Eye (tissue), 1 donor: Measurements from ENCODE around the gene LHX3.
"Not testable (repeated sequence)": the region's sequence is repeated elsewhere in the genome, so short reads cannot be mapped to it uniquely, and the experiment has no call there.

Experiments
- DNase-seq: peaks from one replicate; pipeline ENCODE4 v3.0.0-alpha.2; 2015

The LHX3 gene

GRCh38 chr9:136240941-136241340 is 36.0 kb upstream of the LHX3 start:
- DNase-seq = no peak

DNA sequence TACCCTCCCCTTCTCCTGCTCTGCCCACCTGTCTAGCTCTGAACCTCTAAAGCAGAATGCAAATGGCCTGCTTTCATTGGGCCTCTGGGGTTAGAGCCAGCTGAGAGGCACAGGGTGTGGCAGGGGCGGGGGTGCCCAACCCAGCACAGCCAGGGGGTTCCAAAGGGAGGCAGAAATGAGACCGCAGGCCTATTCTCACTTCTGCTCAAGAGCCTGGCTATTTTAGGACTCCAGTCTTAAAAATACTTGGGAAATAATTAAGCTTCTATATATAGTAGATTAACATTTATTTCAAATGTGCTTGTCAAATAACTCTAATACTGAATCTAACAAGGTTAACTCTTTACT is 35.0 kb upstream of the LHX3 start:
- no peak for DNase-seq

DNA sequence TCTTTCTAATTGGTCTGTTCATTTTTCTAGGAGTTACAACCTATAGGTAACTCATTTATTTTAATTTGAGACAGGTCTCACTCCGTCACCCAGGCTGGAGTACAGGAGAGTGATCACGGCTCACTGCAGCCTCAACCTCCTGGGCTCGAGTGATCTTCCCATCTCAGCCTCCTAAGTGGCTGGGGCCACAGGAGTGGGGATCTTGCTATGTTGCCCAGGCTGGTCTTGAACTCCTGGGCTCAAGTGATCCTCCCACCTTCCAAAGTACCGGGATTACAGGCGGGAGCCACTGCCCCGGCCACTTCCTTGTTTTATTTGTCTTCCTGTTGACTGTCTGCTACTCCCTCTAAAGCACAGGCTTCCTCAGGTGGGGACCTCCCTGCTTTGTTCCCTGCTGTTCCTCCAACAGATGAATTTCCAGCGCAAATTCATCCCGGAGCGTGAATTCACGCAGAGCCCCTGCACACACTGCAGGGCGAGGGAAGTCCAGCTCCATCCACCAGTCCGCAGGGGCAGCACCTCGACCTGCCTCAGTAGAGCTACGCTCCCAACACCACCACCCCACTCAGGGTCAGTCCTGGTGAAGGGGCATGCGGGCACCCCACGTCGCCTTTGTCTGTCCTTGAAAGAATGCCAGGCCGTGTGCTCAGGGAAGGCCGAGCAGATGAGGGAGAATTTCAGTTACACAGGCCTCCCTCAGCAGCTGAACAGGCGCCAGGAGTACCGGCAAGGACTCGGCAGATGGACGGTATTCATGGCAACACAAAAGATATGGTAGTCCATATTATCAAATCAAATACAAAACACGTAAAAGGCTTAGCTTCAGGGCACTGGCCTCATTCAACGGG is 34.4 kb upstream of the LHX3 start:
- no peak for DNase-seq

GRCh38 chr9:136238342-136238732 is 33.4 kb upstream of the LHX3 start:
- no peak for DNase-seq

DNA sequence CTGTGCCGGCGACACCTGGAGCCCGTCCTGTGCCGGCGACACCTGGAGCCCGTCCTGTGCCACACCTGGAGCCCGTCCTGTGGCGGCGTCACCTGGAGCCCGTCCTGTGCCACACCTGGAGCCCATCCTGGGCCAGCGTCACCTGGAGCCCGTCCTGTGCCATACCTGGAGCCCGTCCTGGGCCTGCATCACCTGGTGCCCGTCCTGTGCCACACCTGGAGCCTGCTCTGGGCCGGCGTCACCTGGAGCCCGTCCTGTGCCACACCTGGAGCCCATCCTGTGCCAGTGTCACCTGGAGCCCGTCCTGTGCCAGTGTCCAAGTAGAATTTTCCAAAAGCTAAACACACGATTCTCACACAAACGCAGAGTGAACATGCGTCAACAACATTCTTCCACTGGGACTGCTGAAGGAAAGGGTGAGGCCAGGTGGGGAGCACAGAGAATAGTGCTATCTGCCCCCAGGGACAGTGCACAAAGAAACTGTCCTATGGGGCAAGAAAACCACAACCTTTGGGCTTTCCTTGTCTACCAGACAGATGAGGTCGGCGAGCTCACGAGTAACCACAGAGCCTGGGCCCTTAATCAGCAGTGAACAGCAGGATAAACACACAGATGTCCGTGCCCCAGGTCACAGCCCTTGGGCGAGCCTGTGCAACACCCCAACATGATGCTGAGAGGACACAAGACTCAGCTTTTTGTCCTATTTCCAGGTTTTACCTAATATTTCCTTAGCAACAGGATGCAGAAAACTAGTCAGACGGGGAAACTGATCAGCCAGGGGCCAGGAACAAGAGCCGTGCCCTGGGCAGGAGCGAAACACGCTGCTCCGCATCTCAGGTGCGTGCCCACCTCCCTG is 32.8 kb upstream of the LHX3 start:
- DNase-seq = no peak

GRCh38 chr9:136236471-136237410 is 31.8 kb upstream of the LHX3 start:
- DNase-seq = not testable (repeated sequence)

- no peak for DNase-seq
Measured at GRCh38 chr9:136235709-136236455, 31.0 kb upstream of the LHX3 start.

DNA sequence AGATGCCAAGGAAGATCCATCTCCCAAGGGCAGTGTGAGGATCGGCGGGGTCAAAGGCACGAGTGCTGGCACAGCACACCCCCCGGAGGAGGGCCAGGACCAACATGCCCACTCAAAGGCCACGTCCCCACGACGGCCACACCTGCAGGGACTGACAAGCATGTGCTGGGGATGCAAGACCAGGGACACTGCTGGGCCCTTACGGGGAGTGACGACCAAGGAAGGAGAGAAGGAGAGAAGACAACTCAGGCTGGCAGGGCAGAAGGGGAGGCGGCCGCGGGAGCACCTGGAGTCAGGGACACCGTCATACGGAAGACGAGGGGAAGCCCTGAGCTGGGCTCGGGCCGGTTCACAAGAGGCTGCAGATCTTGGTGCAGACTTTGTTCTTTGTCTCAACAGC is 30.2 kb upstream of the LHX3 start:
- no peak for DNase-seq

GRCh38 chr9:136234597-136234996 is 29.7 kb upstream of the LHX3 start:
- no peak for DNase-seq

DNA sequence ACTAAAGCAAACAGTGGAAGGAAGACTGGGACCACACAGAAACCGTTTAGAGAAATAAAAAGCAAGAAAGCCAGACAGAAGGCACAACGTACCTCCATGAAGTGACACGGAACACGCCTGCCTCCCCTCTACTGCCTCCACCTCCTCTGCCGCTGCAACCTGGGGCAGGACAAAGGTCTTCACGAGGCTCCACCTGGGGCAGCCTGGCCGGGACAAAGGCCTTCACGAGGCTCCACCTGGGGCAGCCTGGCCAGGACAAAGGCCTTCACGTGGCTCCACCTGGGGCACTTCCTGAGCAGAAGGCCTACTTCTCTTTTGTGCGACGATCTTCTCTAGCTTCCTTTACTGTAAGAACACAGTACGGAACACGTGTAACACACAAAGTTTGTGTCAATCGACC is 28.9 kb upstream of the LHX3 start:
- DNase-seq = no peak

- DNase-seq = no peak
Measured at GRCh38 chr9:136233411-136233810, 28.5 kb upstream of the LHX3 start.

DNA sequence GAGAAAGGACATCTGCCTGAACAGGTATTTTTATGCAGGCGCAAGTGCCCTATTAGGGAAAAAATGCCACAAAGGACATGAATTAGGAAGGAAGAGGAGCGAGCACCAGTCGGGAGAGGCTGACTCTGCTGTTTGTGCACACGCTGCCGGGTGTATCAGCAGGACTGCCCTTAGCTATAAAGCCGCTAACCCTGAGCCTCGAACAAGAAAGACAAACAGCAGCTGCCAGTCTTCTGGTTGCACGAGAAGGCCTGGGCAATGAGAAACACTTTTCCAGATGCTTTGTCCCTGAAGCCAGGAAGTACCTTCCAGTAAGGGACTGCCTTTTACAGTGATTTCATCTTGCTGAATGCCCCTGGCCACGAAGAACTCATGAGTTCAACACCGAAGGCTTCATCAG is 28.0 kb upstream of the LHX3 start:
- DNase-seq = no peak

GRCh38 chr9:136231478-136232297 is 26.8 kb upstream of the LHX3 start:
- no peak for DNase-seq

DNA sequence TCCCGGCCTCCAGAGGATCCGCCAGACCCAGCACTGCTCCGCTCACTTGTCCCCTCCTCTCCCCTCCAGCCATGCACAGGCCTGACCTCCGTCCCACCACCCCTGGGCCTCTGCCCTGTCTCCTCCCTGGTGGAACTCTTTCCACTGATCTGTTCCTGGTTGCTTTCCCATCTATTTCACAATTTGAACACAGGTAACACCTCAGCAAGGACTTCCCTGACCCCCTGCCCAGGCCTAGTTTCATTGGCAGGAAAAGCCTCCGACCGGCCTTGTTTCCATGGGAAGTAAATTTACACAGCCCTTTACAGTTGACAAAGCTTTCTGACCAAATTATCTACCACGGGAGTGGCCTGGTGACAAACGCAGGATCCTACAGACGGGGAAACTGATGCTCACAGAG is 25.8 kb upstream of the LHX3 start:
- DNase-seq = no peak

DNA sequence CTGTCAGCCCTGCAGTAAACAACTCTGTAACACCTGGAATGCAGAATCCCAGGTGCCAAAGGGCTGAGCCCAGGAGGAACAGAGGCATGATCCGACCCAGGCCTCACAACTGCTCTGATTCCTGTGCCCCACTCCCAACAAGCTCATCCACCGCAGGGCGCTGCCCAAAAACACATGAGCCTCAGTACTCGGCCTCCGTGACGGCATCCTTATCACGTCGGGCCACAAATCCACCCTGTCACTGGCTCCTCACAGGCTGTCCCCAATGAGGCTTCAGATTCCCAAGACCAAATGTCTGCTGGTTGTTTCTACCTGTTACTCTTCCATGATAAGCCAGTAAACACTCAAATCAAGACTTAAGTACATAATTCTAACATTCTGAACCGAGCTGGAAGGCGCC is 25.4 kb upstream of the LHX3 start:
- DNase-seq = no peak

DNA sequence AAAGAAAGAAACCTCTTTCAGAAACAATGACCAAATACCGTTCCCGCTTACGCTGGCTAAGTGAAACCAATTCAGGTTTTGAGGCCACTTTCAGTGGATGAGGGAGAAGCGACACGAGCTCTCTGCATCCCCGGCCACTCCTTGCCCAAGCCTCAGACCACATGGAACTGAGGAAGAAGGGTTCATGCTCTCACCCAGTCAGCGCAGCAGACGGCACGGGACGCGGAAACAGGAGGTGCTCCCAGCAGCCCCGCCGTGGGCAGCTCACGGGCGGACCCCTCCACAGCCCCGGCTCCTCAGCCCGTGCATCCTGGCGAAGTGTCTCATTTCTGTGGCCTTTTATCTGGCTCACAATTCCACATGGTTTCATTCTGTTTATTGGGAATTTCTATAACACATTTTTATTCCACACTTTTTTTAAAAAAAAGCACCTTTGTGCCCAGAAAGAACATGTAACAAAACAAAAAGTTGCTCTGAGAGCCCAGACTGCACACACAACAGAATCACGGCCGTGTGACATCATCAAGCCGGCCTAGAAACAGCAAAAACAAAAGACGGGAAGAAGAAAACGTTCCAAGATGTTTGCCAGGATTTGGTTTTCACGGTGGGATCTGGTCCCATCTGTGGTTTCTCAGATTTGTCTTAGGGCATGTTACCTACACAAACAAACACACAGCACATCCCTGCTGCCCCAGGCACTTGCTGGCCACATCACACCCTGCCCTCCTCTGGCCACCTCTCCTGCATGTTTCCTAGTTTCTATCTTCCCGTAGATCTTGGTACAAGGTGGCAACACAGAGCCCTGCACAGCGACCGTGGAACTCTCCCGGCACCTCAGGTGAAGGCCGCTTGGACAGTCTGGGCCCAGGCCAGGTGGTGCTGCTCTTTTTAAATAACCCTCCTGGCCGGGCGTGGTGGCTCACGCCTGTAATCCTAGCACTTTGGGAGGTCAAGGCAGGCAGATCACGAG is 24.5 kb upstream of the LHX3 start:
- DNase-seq = no peak

DNA sequence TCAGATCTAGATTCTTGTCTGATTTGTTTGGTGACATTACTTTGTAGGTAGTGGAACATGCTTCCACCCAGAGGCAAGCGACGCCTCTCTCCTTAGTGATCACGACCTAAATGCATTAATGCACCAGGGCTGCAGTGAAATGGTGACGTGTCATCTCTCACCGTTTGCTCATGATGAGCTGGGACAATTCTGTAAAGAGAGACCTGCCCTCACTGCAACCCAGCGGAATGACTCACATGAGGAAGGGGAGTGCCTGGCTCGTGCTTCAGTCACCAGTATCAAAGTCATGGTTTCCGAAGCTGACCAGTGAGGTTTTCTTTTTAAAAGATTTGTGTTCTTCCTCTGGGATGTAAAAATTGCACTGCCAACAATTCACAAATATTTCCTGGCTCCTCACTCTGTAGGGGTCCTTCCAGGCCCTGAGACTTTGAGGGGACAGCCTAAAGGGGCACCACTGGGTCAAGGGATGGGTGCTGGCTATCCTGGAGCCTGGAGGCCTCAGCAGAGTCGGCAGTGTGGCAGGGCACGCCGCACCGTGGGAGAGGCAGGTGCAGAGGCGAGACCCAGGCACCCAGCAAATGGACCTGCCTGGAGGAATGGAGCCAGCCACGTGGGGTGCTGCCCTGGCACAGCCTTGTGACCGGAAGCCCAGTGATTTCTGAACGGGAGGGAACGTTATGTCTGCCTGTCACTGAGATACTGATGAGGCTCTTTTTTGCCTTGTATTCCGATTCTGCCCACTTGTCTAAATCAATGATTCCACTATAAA is 23.4 kb upstream of the LHX3 start:
- no peak for DNase-seq

DNA sequence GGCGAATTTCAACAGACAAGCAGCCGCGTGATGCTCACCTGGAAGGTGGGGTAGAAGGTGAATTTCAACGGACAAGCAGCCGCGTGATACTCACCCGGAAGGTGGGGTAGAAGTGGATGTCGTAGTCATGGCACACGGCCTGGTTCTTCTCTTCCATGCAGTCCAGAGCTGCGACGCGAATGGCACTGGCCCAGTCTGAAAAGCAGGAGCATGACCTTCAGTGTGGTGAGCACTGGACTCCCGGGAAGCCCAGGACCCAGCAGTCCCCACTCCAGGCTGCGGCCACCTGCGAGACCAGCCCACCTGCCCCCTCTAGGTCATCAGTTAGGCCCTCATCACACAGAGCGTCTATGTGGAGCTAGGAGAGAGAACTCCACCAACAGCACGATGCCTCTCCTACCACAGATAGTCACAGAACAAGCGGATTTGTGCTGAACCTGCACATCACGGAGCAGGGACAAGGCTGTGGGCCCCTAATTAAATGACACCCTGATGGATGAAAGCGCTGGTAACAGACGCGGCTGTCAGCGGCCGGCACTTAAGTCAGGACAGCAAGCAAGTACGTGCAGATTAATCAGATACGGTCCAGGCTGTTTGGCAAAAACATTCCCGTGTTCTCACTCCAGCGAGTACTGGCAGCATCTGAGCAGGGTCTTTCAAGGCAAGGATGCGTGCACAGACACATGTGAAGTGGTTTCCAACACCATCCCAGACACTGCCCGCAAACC is 21.9 kb upstream of the LHX3 start:
- no peak for DNase-seq
